Sigmoid colon (tissue), 4 donors: Measurements from ENCODE around the gene EIF1AD.

Experiments used
- CTCF ChIP-seq, 4 experiments: fragments of 450-650 bp in 3 of 4; fragments of 200-600 bp in 1 of 4; IDR thresholded peaks; one replicate each; pipeline ENCODE4 v1.5.1; 2016 to 2019; ENCODE audit warnings: antibody characterized with exemption in 4 of 4, mild to moderate bottlenecking in 3 of 4, moderate library complexity in 2 of 4
- EP300 ChIP-seq, 4 donors: sonication (generic); formaldehyde crosslinking; IDR thresholded peaks; one replicate each; pipeline ENCODE4 v1.6.1; 2017; ENCODE audit warnings: antibody characterized with exemption in 4 of 4
- POLR2A ChIP-seq, 2 donors: fragments of 450-650 bp; IDR thresholded peaks; one replicate each; pipeline ENCODE4 v1.6.1; 2016; ENCODE audit warnings: antibody characterized with exemption in 2 of 2, mild to moderate bottlenecking in 2 of 2, moderate library complexity in 2 of 2

GRCh38 chr11:65997286-65997685, 4.7 kb downstream of the EIF1AD start:
- no peak for TF ChIP-seq EP300 (IDR thresholded peaks at IDR 0.05)
- TF ChIP-seq POLR2A (IDR thresholded peaks at IDR 0.05), result no peak
- no peak for TF ChIP-seq CTCF (IDR thresholded peaks at IDR 0.05)
